GM18873 (cell line): Measurements from ENCODE around the gene SLC9A4.

Experiments
- ATAC-seq: cut with Tn5 transposase; IDR thresholded peaks from one replicate; pipeline ENCODE4 v1.9.1; 2021; ENCODE audit warnings: mild to moderate bottlenecking, moderate library complexity, moderate number of reproducible peaks; ENCODE audit not compliant: unreplicated experiment, low FRiP score

SLC9A4 gene

GRCh38 chr2:102498414-102498813 is 25.4 kb downstream of the SLC9A4 start:
- ATAC-seq: no peak

GRCh38 chr2:102499558-102499957 is 26.5 kb downstream of the SLC9A4 start:
- ATAC-seq: no peak

- no peak for ATAC-seq
Measured at GRCh38 chr2:102502576-102502975, 29.6 kb downstream of the SLC9A4 start.

GRCh38 chr2:102504833-102505232 is 31.8 kb downstream of the SLC9A4 start:
- no peak for ATAC-seq

- no peak for ATAC-seq
Measured at GRCh38 chr2:102505290-102505689, 32.3 kb downstream of the SLC9A4 start.

- no peak for ATAC-seq
Measured at GRCh38 chr2:102506743-102507142, 33.7 kb downstream of the SLC9A4 start.

GRCh38 chr2:102508863-102509262 is 35.8 kb downstream of the SLC9A4 start:
- no peak for ATAC-seq

- no peak for ATAC-seq
Measured at GRCh38 chr2:102509749-102510148, 36.7 kb downstream of the SLC9A4 start.

GRCh38 chr2:102510791-102511575 is 38.0 kb downstream of the SLC9A4 start:
- ATAC-seq: no peak

GRCh38 chr2:102512161-102512560 is 39.1 kb downstream of the SLC9A4 start:
- ATAC-seq: no peak

- no peak for ATAC-seq
Measured at GRCh38 chr2:102513355-102513939, 40.4 kb downstream of the SLC9A4 start.

- ATAC-seq: no peak
Measured at GRCh38 chr2:102514061-102514785, 41.2 kb downstream of the SLC9A4 start.

- no peak for ATAC-seq
Measured at GRCh38 chr2:102515851-102516250, 42.8 kb downstream of the SLC9A4 start.

GRCh38 chr2:102518170-102518569 is 45.1 kb downstream of the SLC9A4 start:
- ATAC-seq: no peak

- ATAC-seq: peak; percentile 49
Measured at GRCh38 chr2:102520009-102520408, 47.0 kb downstream of the SLC9A4 start.

- no peak for ATAC-seq
Measured at GRCh38 chr2:102520801-102521200, 47.8 kb downstream of the SLC9A4 start.

GRCh38 chr2:102522162-102522561 is 49.1 kb downstream of the SLC9A4 start:
- no peak for ATAC-seq

- ATAC-seq: no peak
Measured at GRCh38 chr2:102522890-102523289, 49.9 kb downstream of the SLC9A4 start.

- ATAC-seq: no peak
Measured at GRCh38 chr2:102523651-102524050, 50.6 kb downstream of the SLC9A4 start.

GRCh38 chr2:102527086-102527485 is 54.1 kb downstream of the SLC9A4 start:
- ATAC-seq: no peak

GRCh38 chr2:102538491-102538890 is 65.5 kb downstream of the SLC9A4 start:
- ATAC-seq: no peak
